ENCODE measurements around the gene MARCKSL1.
A peak's percentile ranks its signal among the peaks of the same experiment; 100 is the strongest.

- no peak for TF ChIP-seq CTCF (IDR thresholded peaks at IDR 0.05; ENCODE audit: low read depth, low read length, missing input control)
- no peak for TF ChIP-seq TAF1 (conservative IDR thresholded peaks at IDR 0.05)
- peak; percentile 36 to 50 for TF ChIP-seq RAD21 (IDR thresholded peaks at IDR 0.05)
- TF ChIP-seq ATF3 (IDR thresholded peaks at IDR 0.05): peak; percentile 15
- TF ChIP-seq SP1 (IDR thresholded peaks at IDR 0.05): peak; percentile 84
Observed at GRCh38 chr1:32321712-32322291, 14.2 kb downstream of the MARCKSL1 start.

Data from liver (tissue), 3 donors.